HG02763 (cell line): ENCODE measurements around the gene OLFM1.
"Not testable (repeated sequence)": the region's sequence is repeated elsewhere in the genome, so short reads cannot be mapped to it uniquely, and the experiment has no call there.

Experiments
- ATAC-seq: cut with Tn5 transposase; IDR thresholded peaks from one replicate; pipeline ENCODE4 v1.9.1; 2021; ENCODE audit warnings: mild to moderate bottlenecking, moderate library complexity; ENCODE audit not compliant: unreplicated experiment

Gene OLFM1

GRCh38 chr9:135149901-135150300 lies 62.4 kb downstream of the OLFM1 start:
- not testable (repeated sequence) for ATAC-seq

DNA sequence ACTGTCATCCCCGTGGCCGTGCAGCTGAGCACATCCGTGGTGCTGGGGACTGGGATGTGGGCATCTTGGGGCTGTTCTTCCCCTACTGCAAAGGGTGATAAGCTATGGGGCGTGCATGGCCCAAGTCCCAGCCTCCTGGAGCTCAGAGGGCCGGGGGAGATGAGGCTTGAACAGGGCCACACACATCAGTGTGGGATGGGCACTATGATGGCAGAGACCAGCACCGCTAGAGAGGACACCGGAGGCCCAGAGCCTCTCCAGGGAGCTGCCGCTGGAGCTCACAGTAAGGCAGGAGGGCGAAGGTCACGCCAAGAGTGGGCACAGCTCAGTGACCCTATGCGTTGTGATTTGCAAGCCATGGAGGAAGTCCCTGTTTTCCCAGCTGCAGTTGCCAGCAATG lies 63.5 kb downstream of the OLFM1 start:
- ATAC-seq, result no peak

GRCh38 chr9:135151757-135152613 lies 64.5 kb downstream of the OLFM1 start:
- no peak for ATAC-seq

GRCh38 chr9:135152614-135153334 lies 65.3 kb downstream of the OLFM1 start:
- no peak for ATAC-seq

GRCh38 chr9:135154050-135154615 lies 66.7 kb downstream of the OLFM1 start:
- no peak for ATAC-seq

GRCh38 chr9:135155396-135155795 lies 67.9 kb downstream of the OLFM1 start:
- no peak for ATAC-seq

DNA sequence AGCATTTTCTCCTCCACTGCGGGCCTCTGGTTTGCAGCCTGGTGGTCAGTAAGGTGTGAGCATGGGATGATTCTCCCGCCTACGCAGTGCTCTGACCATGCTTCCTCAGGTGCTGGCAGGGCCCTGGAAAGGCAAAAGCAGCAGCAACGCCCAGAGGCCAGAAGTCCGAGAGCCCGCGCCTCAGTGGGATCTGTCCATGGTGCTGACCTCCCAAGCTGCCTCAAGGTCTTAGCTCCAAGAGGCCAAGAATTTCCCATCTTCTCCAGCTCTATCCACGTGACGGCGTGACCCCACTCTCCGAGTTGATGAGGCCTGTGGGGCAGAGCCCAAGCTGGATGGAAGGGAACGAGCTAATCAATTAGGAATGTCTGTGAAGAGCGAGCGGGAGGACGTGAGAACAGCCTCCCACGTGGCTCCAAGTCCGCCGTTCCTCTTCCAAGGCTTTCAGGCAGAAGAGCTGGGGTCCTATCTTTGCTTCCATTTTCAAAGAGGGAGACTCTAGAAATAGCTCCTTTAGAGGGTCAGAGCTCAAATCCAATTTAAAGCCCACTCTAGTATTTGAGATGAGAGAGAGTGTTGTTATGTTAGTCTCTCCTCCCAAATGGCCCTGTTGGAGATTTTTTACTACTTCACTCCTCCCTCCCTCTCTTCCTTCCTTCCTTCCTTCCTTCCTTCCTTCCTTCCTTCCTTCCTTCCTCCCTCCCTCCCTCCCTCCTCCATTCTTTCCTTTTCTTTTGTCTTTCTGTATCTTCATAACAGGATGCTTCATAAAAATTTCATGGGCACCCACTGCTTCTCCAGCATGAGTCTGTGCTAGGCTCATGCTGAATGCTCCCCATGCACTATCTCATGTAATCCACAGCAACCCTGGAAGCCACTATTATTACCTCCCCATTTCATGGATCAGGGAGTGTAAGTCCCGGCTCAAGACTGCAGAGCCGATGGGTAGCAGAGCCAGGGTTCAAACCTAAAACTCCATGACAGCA lies 69.3 kb downstream of the OLFM1 start:
- no peak for ATAC-seq

- ATAC-seq, result no peak
These were observed 70.5 kb downstream of the OLFM1 start for GRCh38 chr9:135157856-135158563.

DNA sequence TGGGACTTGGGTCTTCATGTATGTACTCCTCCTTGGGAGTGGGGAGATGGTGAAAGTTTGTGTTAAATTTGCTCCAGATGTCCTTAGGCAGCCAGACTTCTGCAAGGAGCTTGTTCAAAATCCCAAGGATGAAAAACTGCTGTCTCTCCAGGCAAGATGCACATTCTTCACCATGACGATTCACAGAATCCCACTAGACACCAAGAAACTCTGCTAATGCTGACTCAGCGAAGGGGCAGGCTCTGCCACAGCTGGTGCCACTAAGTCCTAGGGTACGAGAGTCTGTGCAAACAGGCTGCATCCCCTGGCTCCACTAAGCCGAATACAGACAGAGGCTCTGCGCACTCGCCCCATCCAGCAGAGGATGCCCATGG lies 71.1 kb downstream of the OLFM1 start:
- no peak for ATAC-seq

- ATAC-seq, result no peak
These were observed 72.3 kb downstream of the OLFM1 start for GRCh38 chr9:135159801-135160200.

DNA sequence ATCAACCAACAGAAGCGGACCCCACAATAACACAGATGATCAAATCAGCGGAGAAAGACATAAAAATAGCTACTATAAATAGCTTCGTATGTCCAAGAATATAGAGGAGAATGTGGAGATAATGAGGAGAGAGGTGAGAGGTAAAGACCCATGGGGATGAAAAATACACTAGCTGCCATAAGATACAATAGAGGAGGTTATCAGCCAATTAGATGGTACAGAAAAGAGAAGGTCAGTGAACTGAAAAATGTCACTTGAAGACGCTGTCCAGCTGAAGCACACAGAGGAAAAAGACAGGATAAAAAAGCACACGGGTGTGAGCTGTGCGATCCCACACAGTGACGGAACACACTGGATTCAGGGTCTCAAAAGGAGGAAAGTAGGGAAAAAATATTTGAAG lies 73.4 kb downstream of the OLFM1 start:
- ATAC-seq, result no peak

- not testable (repeated sequence) for ATAC-seq
These were observed 75.1 kb downstream of the OLFM1 start for GRCh38 chr9:135162599-135162998.

- no peak for ATAC-seq
These were observed 75.7 kb downstream of the OLFM1 start for GRCh38 chr9:135163023-135163780.

- no peak for ATAC-seq
These were observed 76.6 kb downstream of the OLFM1 start for GRCh38 chr9:135164036-135164435.

DNA sequence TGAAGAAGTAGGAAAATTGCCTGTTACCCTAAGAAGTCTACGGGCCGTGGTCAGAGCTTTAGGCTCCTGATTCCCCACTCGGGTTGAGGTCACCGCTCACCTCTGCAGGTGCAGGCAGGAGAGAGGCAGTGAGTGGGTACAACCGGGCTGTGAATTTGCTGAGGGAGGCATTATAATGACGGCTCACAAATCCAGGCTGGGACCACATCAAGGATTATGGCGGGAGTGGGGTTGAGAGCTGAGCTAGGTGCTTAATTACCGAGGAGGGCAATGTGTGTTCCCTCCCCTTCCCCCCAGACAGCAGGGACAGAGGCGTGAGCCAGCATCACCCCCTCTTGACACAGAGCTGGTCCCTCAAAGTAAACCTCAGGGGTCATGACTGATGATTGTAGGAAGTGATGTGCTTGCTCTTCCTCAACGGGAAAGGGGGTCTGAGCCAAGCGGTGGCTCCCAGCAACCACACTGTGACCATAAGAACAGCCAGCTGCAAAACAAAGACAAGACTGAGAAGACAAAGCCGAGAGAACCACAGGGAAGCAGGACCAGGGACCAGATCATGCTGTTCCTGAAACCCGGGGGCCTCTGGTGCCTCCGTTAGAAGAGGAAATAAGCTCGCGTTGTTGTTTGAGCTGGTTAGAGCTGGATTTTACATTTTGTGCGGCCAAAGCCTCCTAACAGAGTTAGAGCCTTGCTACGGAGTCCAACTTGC lies 77.7 kb downstream of the OLFM1 start:
- no peak for ATAC-seq

DNA sequence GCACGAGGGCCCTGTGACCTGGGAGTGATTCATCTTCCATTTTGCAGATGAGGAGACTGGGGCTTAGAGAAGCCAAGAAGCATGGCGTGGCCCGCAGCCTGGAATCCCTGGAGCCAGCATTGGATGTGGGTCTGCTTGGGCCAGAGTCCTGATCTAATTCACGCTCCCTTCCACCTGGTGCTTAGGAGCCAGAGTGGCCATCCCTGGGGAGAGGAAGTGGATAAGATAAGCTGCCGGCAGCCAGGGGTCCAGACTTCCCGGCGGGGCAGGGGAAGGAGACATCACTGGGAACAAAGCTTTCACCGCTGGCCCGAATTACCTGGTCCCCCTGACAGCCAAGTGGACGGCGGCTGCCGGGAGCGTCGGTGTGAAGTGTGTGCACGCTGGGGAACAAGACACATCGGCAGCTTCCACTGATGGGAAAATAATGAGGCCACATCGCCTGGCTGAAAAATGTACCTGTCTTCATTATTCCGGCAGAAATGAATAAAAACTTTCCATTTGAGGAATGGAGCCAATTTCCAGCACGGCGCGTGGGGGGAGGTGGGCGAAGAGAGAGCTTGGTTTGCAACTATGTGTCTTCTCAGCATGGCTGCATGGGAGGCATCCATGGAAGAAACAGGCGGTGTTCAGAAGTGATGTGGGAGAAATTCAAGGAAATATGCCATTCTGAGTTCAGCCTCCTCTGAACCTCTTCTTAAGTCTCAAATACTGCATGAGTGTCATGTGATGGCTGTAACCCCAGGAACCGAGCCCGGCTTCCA lies 78.5 kb downstream of the OLFM1 start:
- ATAC-seq, result no peak

- ATAC-seq, result no peak
These were observed 79.1 kb downstream of the OLFM1 start for GRCh38 chr9:135166565-135166964.

- ATAC-seq, result no peak
These were observed 79.9 kb downstream of the OLFM1 start for GRCh38 chr9:135167356-135167755.
